Esophagus (tissue), 2 donors: ENCODE measurements around the gene ADAMTS19. TPM values are rescaled to one million over a fixed set of nuclear protein-coding genes. Genes with fewer than 3 reads are reported as not detected.

Experiments used
- H3K27ac ChIP-seq, 2 donors: one replicate each; pipeline ENCODE4 v1.5.1; 2013; ENCODE audit warnings: low read depth in 2 of 2, mild to moderate bottlenecking in 2 of 2, inconsistent platforms in 1 of 2, low read length in 1 of 2, moderate library complexity in 1 of 2
- H3K27me3 ChIP-seq, 2 donors: one replicate each; pipeline ENCODE4 v1.6.1; 2013; ENCODE audit warnings: low read length in 2 of 2, control low read depth in 1 of 2, mild to moderate bottlenecking in 1 of 2; ENCODE audit not compliant: insufficient read depth in 2 of 2, control insufficient read depth in 1 of 2
- H3K36me3 ChIP-seq, 2 donors: one replicate each; pipeline ENCODE4 v1.6.1; 2013; ENCODE audit warnings: low read length in 1 of 2; ENCODE audit not compliant: control insufficient read depth in 2 of 2, insufficient read depth in 2 of 2
- H3K4me1 ChIP-seq, 2 donors: one replicate each; pipeline ENCODE4 v1.6.1; 2013; ENCODE audit warnings: low read length in 1 of 2; ENCODE audit not compliant: control insufficient read depth in 2 of 2, insufficient read depth in 2 of 2
- H3K4me3 ChIP-seq, 2 donors: one replicate each; pipeline ENCODE4 v1.5.1; 2013; ENCODE audit warnings: low read length in 2 of 2, mild to moderate bottlenecking in 2 of 2, low read depth in 1 of 2, moderate library complexity in 1 of 2
- H3K9me3 ChIP-seq, 2 donors: one replicate each; pipeline ENCODE4 v1.6.1; 2013; ENCODE audit warnings: mild to moderate bottlenecking in 2 of 2, low read depth in 1 of 2, low read length in 1 of 2, moderate library complexity in 1 of 2; ENCODE audit not compliant: control insufficient read depth in 2 of 2, insufficient read depth in 1 of 2
- WGBS, 2 donors: extraction: QIAGEN DNeasy Blood & Tissue Kit; methylation state at CpG; one replicate each; pipeline ENCODE4 v1.1.7; 2013; 5-methylcytosine and 5-hydroxymethylcytosine counted together
- polyA plus RNA-seq, 2 donors: library from polyadenylated mRNA; stranded (reverse); fragments of 200-250 nt; gene quantifications; one replicate each; pipeline ENCODE4 v1.2.3, GENCODE V29; 2013
- donor health status: healthy with polysubstance abuse.
- donor health status: Bipolar disorder and iron deficiency.

Gene ADAMTS19
- polyA plus RNA-seq, 2 donors: 0.02 to 0.07 TPM

GRCh38 chr5:129500101-129500500, 40.0 kb downstream of the ADAMTS19 start:
- Histone ChIP-seq H3K4me1 (no peaks in the 10 kb centered on the region), H3K4me3 (no peak overlapping the region), H3K27ac (no peak overlapping the region), H3K36me3 (no peaks in the 10 kb centered on the region), H3K9me3 (no peaks in the 10 kb centered on the region), H3K27me3 (no peaks in the 10 kb centered on the region)
- 87 to 89% methylated on average over 3 of the region's 3 CpGs for WGBS, 2 donors

DNA sequence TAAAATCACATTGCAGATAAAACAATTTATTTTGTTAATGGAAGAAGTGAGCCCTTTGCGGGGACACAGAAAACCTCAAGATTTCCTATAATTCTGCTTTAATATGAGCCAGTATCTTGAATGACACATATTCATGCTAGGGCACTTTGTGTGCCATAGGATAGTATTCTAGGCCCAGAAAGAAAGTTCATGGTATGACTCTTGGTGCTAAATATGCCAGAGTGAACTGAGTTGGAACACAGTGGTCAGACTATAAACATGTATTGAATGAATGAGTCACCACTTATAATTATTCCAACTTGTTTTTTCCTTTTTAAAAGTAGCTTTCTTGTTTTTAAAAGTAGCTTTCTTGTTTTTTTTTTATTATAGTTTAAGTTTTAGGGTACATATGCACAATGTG, 46.0 kb downstream of the ADAMTS19 start:
- no peak overlapping the region for H3K27ac ChIP-seq
- H3K9me3 ChIP-seq: no peaks in the 10 kb centered on the region
- no peaks in the 10 kb centered on the region for H3K27me3 ChIP-seq
- WGBS, 2 donors: 88 to 95% methylated on average over 1 of the region's 1 CpG
- H3K4me3 ChIP-seq: no peak overlapping the region
- no peaks in the 10 kb centered on the region for H3K4me1 ChIP-seq
- no peaks in the 10 kb centered on the region for H3K36me3 ChIP-seq

- H3K9me3 ChIP-seq: no peaks in the 10 kb centered on the region
Observed at GRCh38 chr5:129506950-129507349, 46.9 kb downstream of the ADAMTS19 start.

DNA sequence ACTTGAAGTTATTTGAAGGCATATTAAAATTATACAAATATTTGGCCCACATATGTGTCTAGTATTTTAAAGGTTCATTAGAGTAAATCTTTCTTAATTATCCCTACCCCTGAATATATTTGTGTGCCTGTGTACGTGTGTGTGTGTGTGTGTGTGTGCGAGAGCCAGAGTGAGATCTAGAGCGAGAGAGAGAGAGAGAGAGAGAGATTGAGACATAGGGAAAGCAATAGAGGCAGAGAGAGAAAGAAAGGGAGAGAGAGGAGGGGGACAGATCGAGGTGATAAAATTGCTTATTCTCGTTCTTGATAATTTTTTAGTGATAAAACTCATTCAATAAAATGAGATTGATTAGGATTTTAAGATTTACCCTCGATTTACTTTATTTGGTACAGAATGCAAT, 47.4 kb downstream of the ADAMTS19 start:
- no peaks in the 10 kb centered on the region for H3K36me3 ChIP-seq
- WGBS, 2 donors: 83 to 88% methylated on average over 6 of the region's 6 CpGs
- H3K4me1 ChIP-seq: no peaks in the 10 kb centered on the region
- H3K9me3 ChIP-seq: no peaks in the 10 kb centered on the region
- H3K27ac ChIP-seq: no peak overlapping the region
- no peaks in the 10 kb centered on the region for H3K27me3 ChIP-seq
- H3K4me3 ChIP-seq: no peak overlapping the region

More at GRCh38 chr5:129506950-129507349, 46.9 kb downstream of the ADAMTS19 start:
- Histone ChIP-seq H3K27ac (no peak overlapping the region), H3K27me3 (no peaks in the 10 kb centered on the region), H3K4me1 (no peaks in the 10 kb centered on the region), H3K36me3 (no peaks in the 10 kb centered on the region), H3K4me3 (no peak overlapping the region)

DNA sequence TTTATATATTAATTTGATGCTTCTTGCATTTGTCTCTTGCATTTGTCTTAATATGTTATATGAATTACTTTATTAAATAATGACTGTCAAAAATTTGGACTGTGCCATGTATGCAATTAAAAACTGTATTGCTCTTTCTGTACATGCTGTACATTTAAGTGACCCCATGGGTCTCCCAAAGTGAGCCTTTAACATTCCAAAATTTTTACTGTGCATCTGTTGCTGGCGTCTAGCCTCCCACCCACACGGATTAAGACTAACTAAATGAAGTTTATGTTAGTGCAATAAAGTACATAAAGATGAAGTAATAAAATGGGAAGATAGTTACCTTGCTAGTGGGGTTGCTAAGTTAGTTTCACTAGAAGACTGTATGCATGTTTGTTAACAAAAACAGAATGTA, 48.5 kb downstream of the ADAMTS19 start:
- Histone ChIP-seq H3K9me3 (no peaks in the 10 kb centered on the region), H3K36me3 (no peaks in the 10 kb centered on the region), H3K4me1 (no peaks in the 10 kb centered on the region), H3K27ac (no peak overlapping the region), H3K4me3 (no peak overlapping the region), H3K27me3 (no peaks in the 10 kb centered on the region)
- WGBS, 2 donors: 71 to 79% methylated on average over 2 of the region's 2 CpGs

GRCh38 chr5:129509363-129509975, 49.4 kb downstream of the ADAMTS19 start:
- Histone ChIP-seq H3K4me1 (no peaks in the 10 kb centered on the region), H3K36me3 (no peaks in the 10 kb centered on the region), H3K4me3 (no peak overlapping the region), H3K9me3 (no peaks in the 10 kb centered on the region), H3K27me3 (no peaks in the 10 kb centered on the region), H3K27ac (no peak overlapping the region)
- WGBS, 2 donors: 62 to 73% methylated on average over 2 of the region's 2 CpGs

- no peaks in the 10 kb centered on the region for H3K27me3 ChIP-seq
Observed at GRCh38 chr5:129511291-129511690, 51.2 kb downstream of the ADAMTS19 start.

DNA sequence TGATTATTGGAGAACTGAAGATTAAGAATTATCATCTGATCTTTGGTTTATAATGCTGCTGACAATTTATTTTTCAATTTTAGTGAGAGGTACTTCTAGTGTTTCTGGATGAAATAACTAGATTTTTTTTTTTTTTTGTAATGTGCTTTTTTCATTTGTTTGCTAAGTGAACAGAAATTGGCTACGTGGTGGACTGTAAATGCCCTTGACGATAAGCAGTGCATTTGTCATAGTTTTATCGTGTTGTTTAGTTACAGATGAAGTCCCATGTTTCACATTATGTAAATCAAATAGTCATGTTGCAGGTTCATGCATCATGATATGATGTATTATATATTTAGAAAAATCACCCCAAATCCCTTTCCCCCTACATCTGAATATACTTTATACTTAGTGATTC, 81.0 kb downstream of the ADAMTS19 start:
- Histone ChIP-seq H3K4me3 (no peak overlapping the region), H3K9me3 (no peaks in the 10 kb centered on the region), H3K36me3 (no peaks in the 10 kb centered on the region), H3K4me1 (no peaks in the 10 kb centered on the region), H3K27me3 (no peaks in the 10 kb centered on the region), H3K27ac (no peak overlapping the region)
- WGBS, 2 donors: 68 to 69% methylated on average over 3 of the region's 3 CpGs

More at GRCh38 chr5:129511291-129511690, 51.2 kb downstream of the ADAMTS19 start:
- Histone ChIP-seq H3K4me3 (no peak overlapping the region), H3K4me1 (no peaks in the 10 kb centered on the region), H3K36me3 (no peaks in the 10 kb centered on the region), H3K9me3 (no peaks in the 10 kb centered on the region), H3K27ac (no peak overlapping the region)

GRCh38 chr5:129541648-129542251, 81.7 kb downstream of the ADAMTS19 start:
- 74 to 78% methylated on average over 4 of the region's 4 CpGs for WGBS, 2 donors

DNA sequence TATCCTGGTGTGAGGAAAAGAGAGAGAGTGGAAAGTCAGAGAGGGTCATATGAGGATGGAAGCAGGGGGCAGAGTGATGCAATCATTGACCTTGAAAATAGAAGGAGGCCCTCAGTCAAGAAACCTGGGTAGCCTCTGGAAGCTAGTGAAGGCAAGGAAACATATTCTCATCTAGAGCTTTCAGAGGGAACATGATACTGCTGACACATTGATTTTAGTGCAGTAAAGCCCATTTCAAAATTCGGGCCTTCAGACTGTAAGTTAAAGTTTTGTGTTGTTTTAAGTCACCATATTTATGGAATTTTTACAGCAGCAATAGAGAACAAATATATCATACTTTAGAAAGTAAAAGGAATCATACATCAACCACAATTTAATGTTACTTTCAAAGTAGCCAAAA, 87.0 kb downstream of the ADAMTS19 start:
- Histone ChIP-seq H3K27ac (no peak overlapping the region), H3K9me3 (no peaks in the 10 kb centered on the region)
- WGBS, 2 donors: 72 to 81% methylated on average over 1 of the region's 1 CpG

More at GRCh38 chr5:129541648-129542251, 81.7 kb downstream of the ADAMTS19 start:
- H3K27ac ChIP-seq: no peak overlapping the region
- H3K9me3 ChIP-seq: no peaks in the 10 kb centered on the region
- H3K4me1 ChIP-seq: no peaks in the 10 kb centered on the region
- no peak overlapping the region for H3K4me3 ChIP-seq
- H3K27me3 ChIP-seq: no peaks in the 10 kb centered on the region
- no peaks in the 10 kb centered on the region for H3K36me3 ChIP-seq

More for the DNA sequence above, 87.0 kb downstream of the ADAMTS19 start:
- Histone ChIP-seq H3K27me3 (no peaks in the 10 kb centered on the region), H3K36me3 (no peaks in the 10 kb centered on the region), H3K4me1 (no peaks in the 10 kb centered on the region), H3K4me3 (no peak overlapping the region)
